K562 (cell line): ENCODE data around the gene IFNA8. TPM values are rescaled to one million over a fixed set of nuclear protein-coding genes. Genes with fewer than 3 reads are reported as not detected.

Source experiments
- ATAC-seq: fragments of 200-7000 bp; cut with Tn5 transposase; 3 replicates; pipeline ENCODE4 v1.9.1; 2020; ENCODE audit warnings: moderate library complexity
- BruUV-seq: library from RNA; stranded (reverse); fragments of 400-500 nt; replicated peaks from 2 replicates; lab custom pipeline; 2021; lab: Mats Ljungman, UMichigan
- CTCF ChIA-PET: fragments of 300-600 bp; formaldehyde crosslinking; extraction: SDS; loops from one replicate; lab custom pipeline; 2021; ENCODE audit warnings: low intra/inter-chr PET ratio; lab: Yijun Ruan, JAX
- POLR2A ChIA-PET: fragments of 300-600, 350-650 bp; sonication (Branson Sonifier 250); formaldehyde crosslinking; extraction: SDS; loops from one replicate; lab custom pipeline; 2021; ENCODE audit warnings: antibody characterized with exemption, inconsistent platforms; lab: Yijun Ruan, JAX
- DNase-seq, 4 experiments: peaks; one replicate each; pipeline versions ENCODE4 v3.0.0 to v3.0.0-alpha.2; 2011 to 2018; ENCODE audit warnings: low spot score in 3 of 4, mixed read lengths in 3 of 4; ENCODE audit errors: extremely low read depth in 1 of 4
- FAIRE-seq: peaks from 2 replicates; lab custom pipeline; 2011; peaks lifted over from hg19 to GRCh38; lab: Jason Lieb, UNC
- H2AFZ ChIP-seq: 2 replicates; pipeline ENCODE4 v1.6.0; 2011; ENCODE audit warnings: low read depth, low read length, control low read depth, inconsistent platforms
- H3K27ac ChIP-seq: fragments of 200-600 bp; 3 replicates; pipeline ENCODE4 v1.8.0; 2011; ENCODE audit warnings: low read depth, mild to moderate bottlenecking, control low read depth, inconsistent platforms, low read length, moderate library complexity, mixed read lengths; ENCODE audit errors: extremely low read depth
- H3K27me3 ChIP-seq, 2 experiments: fragments of 300-600 bp in 1 of 2; 2 replicates in 1 of 2; 3 replicates in 1 of 2; pipeline versions ENCODE4 v1.6.0 to v1.8.0; 2011; ENCODE audit warnings: inconsistent platforms in 2 of 2, low read length in 2 of 2, mild to moderate bottlenecking in 1 of 2, mixed read lengths in 1 of 2, moderate library complexity in 1 of 2; ENCODE audit not compliant: control insufficient read depth in 2 of 2, insufficient read depth in 2 of 2
- H3K36me3 ChIP-seq: fragments of 300-600 bp; 3 replicates; pipeline ENCODE4 v1.8.0; 2011; ENCODE audit warnings: mild to moderate bottlenecking, low read length, inconsistent platforms; ENCODE audit not compliant: control insufficient read depth, insufficient read depth
- H3K4me1 ChIP-seq, 2 experiments: fragments of 200-600 bp in 1 of 2; replicated peaks in 1 of 2; 2 replicates in 1 of 2; 3 replicates in 1 of 2; pipeline versions ENCODE4 v1.5.1 to v1.8.0; 2011; ENCODE audit warnings: inconsistent platforms in 2 of 2, low read length in 2 of 2, mild to moderate bottlenecking in 1 of 2, mixed read lengths in 1 of 2, moderate library complexity in 1 of 2; ENCODE audit not compliant: control insufficient read depth in 2 of 2, insufficient read depth in 2 of 2
- H3K4me2 ChIP-seq: 2 replicates; pipeline ENCODE4 v1.6.1; 2011; ENCODE audit warnings: low read length, control low read depth, inconsistent platforms, mixed read lengths; ENCODE audit not compliant: insufficient read depth
- H3K4me3 ChIP-seq: fragments of 200-600 bp; sonication (generic), shearing (Covaris generic); 2 replicates; pipeline ENCODE4 v1.5.1; 2016; ENCODE audit warnings: control low read depth, inconsistent platforms
- H3K79me2 ChIP-seq: fragments of 200-600 bp; 3 replicates; pipeline ENCODE4 v1.8.0; 2011; ENCODE audit warnings: low read length, inconsistent platforms; ENCODE audit not compliant: control insufficient read depth, insufficient read depth
- H3K9ac ChIP-seq, 2 experiments: 2 replicates each; pipeline versions ENCODE4 v1.6.0 to v1.6.1; 2011; ENCODE audit warnings: low read depth in 2 of 2, low read length in 2 of 2, control low read depth in 1 of 2, inconsistent platforms in 1 of 2, mild to moderate bottlenecking in 1 of 2, mixed read lengths in 1 of 2; ENCODE audit not compliant: insufficient read depth in 1 of 2
- H3K9me1 ChIP-seq: one replicate; pipeline ENCODE4 v1.6.0; 2011; ENCODE audit warnings: inconsistent platforms, mild to moderate bottlenecking, low read length, moderate library complexity; ENCODE audit not compliant: control insufficient read depth, insufficient read depth
- H3K9me3 ChIP-seq: replicated peaks from 2 replicates; pipeline ENCODE4 v1.5.1; 2011; ENCODE audit warnings: low read depth, low read length, inconsistent platforms; ENCODE audit not compliant: control insufficient read depth, insufficient read depth
- H4K20me1 ChIP-seq: replicated peaks from 2 replicates; pipeline ENCODE4 v1.6.1; 2011; ENCODE audit warnings: low read length, inconsistent platforms, mixed read lengths; ENCODE audit not compliant: control insufficient read depth, insufficient read depth
- CREB1 ChIP-seq, 2 experiments: sonication (generic) in 1 of 2; formaldehyde crosslinking in 1 of 2; IDR thresholded peaks; 2 replicates each; pipeline versions ENCODE4 v1.6.1 to v1.8.0; 2012 to 2022; ENCODE audit warnings: inconsistent platforms in 1 of 2, mild to moderate bottlenecking in 1 of 2, missing genetic modification reagents in 1 of 2, moderate library complexity in 1 of 2
- CREB5 ChIP-seq: fragments of 250-450 bp; sonication (Bioruptor Pico); IDR thresholded peaks from 2 replicates; pipeline ENCODE4 v1.5.0; 2020; ENCODE audit warnings: mild to moderate bottlenecking
- ETV6 ChIP-seq, 3 experiments: fragments of 150-350 bp in 1 of 3; sonication (generic) in 1 of 3; formaldehyde crosslinking in 1 of 3; IDR thresholded peaks; 2 replicates each; pipeline versions ENCODE4 v1.6.1 to v1.8.0; 2014 to 2022; ENCODE audit warnings: borderline replicate concordance in 2 of 3, low read depth in 2 of 3, antibody characterized with exemption in 1 of 3, low read length in 1 of 3, mild to moderate bottlenecking in 1 of 3, missing genetic modification reagents in 1 of 3
- MECOM ChIP-seq: fragments of 250-450 bp; sonication (Bioruptor Pico); IDR thresholded peaks from 2 replicates; pipeline ENCODE4 v1.8.0; 2022; ENCODE audit warnings: inconsistent platforms
- NR2F6 ChIP-seq: fragments of 450-650 bp; formaldehyde crosslinking; IDR thresholded peaks from 2 replicates; pipeline ENCODE4 v1.4.0; 2020; ENCODE audit warnings: mild to moderate bottlenecking
- RFX7 ChIP-seq: fragments of 250-450 bp; sonication (Bioruptor Pico); IDR thresholded peaks from 2 replicates; pipeline ENCODE4 v1.5.1; 2021; ENCODE audit warnings: mild to moderate bottlenecking
- ZBTB40 ChIP-seq, 2 experiments: fragments of 450-650 bp in 1 of 2; sonication (generic) in 1 of 2; formaldehyde crosslinking in 1 of 2; IDR thresholded peaks; 2 replicates each; pipeline versions ENCODE4 v1.7.1 to v1.9.0; 2016 to 2022; ENCODE audit warnings: inconsistent platforms in 1 of 2, mild to moderate bottlenecking in 1 of 2, missing genetic modification reagents in 1 of 2
- ZNF76 ChIP-seq: fragments of 250-450 bp; sonication (Bioruptor Pico); IDR thresholded peaks from 2 replicates; pipeline ENCODE4 v1.4.0; 2020; ENCODE audit warnings: mild to moderate bottlenecking, moderate library complexity, borderline replicate concordance
- WGBS: fragments of 100-300 bp; shearing (Covaris generic); methylation state at CpG from one replicate; pipeline ENCODE4 v1.1.6; 2016; ENCODE audit warnings: low coverage, mixed read lengths; ENCODE audit not compliant: insufficient coverage; ENCODE audit errors: missing lambda C conversion rate; 5-methylcytosine and 5-hydroxymethylcytosine counted together
- in situ Hi-C: fragments of 300-500 bp; cut with MboI; formaldehyde crosslinking; loops from 4 replicates; pipeline ENCODE4 v1.15.0; 2018; ENCODE audit warnings: inconsistent platforms, mixed read lengths
- intact Hi-C: fragments of 100-400 bp; cut with micrococcal nuclease; formaldehyde crosslinking; loops from 2 replicates; pipeline ENCODE4 v1.14.2; 2022
- polyA plus RNA-seq, 8 experiments: library from polyadenylated mRNA; depleted of rRNA in 4 of 8; stranded (reverse) in 5 of 8; unstranded in 3 of 8; fragments of >200 nt; fragmentation: Nextera tagmentation in 2 of 8; fragmentation: Illumina TruSeq in 1 of 8; extraction: Ambion mirVana in 2 of 8; extraction: Trizol in 1 of 8; gene quantifications; 2 replicates each; pipeline versions ENCODE4 v1.2.1 to v1.2.3, GENCODE V29; 2011 to 2014; ENCODE audit warnings: inconsistent platforms in 1 of 8, missing spikeins in 1 of 8
- total RNA-seq, 7 experiments: library from RNA; depleted of rRNA in 6 of 7; stranded (reverse); fragments of >200 nt in 6 of 7; fragmentation: Illumina TruSeq in 2 of 7; extraction: Trizol in 2 of 7; gene quantifications; 2 replicates each; pipeline versions ENCODE4 v1.2.1 to v1.2.3, GENCODE V29; 2011 to 2021; ENCODE audit warnings: low replicate concordance in 1 of 7

IFNA8 gene
- total and polyA plus RNA-seq, 9 of the 15 experiments (the other 6 are each of a cell fraction or from before 2014, with no cell fraction given), result not detected

- Histone ChIP-seq H3K4me3 (no peak overlapping the region), H3K9me3 (no peaks in the 10 kb centered on the region), H3K27ac (no peak overlapping the region), H3K79me2 (no peaks in the 10 kb centered on the region), H4K20me1 (no peaks in the 10 kb centered on the region), H3K4me2 (no peak overlapping the region), H3K27me3 (no peaks in the 10 kb centered on the region), H3K9me1 (no peaks in the 10 kb centered on the region), H3K36me3 (no peaks in the 10 kb centered on the region), H3K4me1 (no peaks in the 10 kb centered on the region), H3K9ac (no peak overlapping the region), H2AFZ (no peak overlapping the region)
- CTCF ChIA-PET, result no interaction called here
- ATAC-seq, result no peak
- intact Hi-C loops, result no loop called here
- no CpG with 5 or more reads among the region's 4 CpGs for WGBS
- in situ Hi-C loops, result no loop called here
- DNase-seq, result no peak
- no peak for FAIRE-seq
- BruUV-seq, result no TSS peak
- POLR2A ChIA-PET, result no interaction called here
- TF ChIP-seq RFX7 (CRISPR knock-in tag), result no peak
- no peak for TF ChIP-seq CREB5 (CRISPR knock-in tag)
- TF ChIP-seq MECOM (CRISPR knock-in tag), result no peak
- TF ChIP-seq ZBTB40 (IDR thresholded peaks at IDR 0.05), result no peak
- TF ChIP-seq ZBTB40 (CRISPR knock-in tag; IDR thresholded peaks at IDR 0.05), result no peak
- no peak for TF ChIP-seq ETV6 (IDR thresholded peaks at IDR 0.05; ENCODE audit: borderline replicate concordance in 1 of 2, low read depth in 2 of 2, low read length in 1 of 2)
- TF ChIP-seq ETV6 (CRISPR knock-in tag; IDR thresholded peaks at IDR 0.05; ENCODE audit: borderline replicate concordance), result no peak
- no peak for TF ChIP-seq NR2F6 (CRISPR knock-in tag)
- no peak for TF ChIP-seq ZNF76 (CRISPR knock-in tag)
- no peak for TF ChIP-seq CREB1 (IDR thresholded peaks at IDR 0.05)
- no peak for TF ChIP-seq CREB1 (CRISPR knock-in tag; IDR thresholded peaks at IDR 0.05)
These were observed 4.2 kb downstream of the IFNA8 start for GRCh38 chr9:21413151-21413550.
